ENCODE data around the gene CFHR1.

CFHR1 gene

DNA sequence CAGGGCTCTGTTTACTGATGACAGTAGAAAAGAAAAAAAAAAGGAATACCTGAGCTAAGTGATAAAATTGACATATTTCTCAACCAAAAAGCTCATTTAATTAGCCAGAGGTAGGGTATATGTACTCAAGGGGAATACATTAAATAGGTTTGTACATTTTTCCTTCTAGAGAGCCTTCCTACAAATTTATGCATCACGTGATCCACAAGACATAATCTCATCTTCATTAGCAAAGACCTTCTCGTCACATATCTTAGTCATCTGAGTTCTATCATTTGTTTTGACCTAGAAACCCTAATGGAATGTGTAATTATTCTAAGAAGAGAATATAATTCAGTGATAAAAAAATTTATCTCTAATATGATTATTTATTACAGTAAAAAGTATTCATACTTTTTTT is 37.7 kb downstream of the CFHR1 start:
- Mint-ChIP-seq H3K9me3 (peaks cover 0 to 9% of the 10 kb centered on the region in 2 donors), H3K27ac (no peak overlapping the region), H3K27me3 (no peaks in the 10 kb centered on the region), H3K4me1 (no peaks in the 10 kb centered on the region), H3K4me3 (no peak overlapping the region)
- ATAC-seq (no peak), DNase-seq (no peak)

DNA sequence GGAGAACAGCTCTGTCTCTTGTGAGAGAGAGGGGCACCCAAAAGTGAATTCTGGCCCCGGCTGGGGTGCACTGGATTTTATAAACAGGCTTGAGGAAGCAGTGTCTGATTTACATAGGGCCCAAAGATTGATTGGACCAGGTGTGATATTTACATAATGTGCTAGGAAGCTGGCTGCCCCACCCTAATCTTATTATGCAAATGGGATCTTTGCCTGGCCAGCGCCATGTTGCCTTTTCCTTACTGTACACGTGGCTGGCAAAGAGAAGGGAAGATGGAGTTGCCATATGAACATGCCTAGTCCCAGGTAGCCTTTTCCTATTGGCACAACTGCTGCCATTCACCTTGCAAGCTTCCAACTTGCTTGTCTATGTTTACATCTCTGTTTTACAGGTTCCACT is 39.3 kb downstream of the CFHR1 start:
- ATAC-seq (no peak), DNase-seq (no peak)
- Mint-ChIP-seq H3K27me3 (no peaks in the 10 kb centered on the region), H3K27ac (no peak overlapping the region), H3K4me3 (no peak overlapping the region), H3K9me3 (peaks cover 0 to 9% of the 10 kb centered on the region in 2 donors), H3K4me1 (no peaks in the 10 kb centered on the region)

DNA sequence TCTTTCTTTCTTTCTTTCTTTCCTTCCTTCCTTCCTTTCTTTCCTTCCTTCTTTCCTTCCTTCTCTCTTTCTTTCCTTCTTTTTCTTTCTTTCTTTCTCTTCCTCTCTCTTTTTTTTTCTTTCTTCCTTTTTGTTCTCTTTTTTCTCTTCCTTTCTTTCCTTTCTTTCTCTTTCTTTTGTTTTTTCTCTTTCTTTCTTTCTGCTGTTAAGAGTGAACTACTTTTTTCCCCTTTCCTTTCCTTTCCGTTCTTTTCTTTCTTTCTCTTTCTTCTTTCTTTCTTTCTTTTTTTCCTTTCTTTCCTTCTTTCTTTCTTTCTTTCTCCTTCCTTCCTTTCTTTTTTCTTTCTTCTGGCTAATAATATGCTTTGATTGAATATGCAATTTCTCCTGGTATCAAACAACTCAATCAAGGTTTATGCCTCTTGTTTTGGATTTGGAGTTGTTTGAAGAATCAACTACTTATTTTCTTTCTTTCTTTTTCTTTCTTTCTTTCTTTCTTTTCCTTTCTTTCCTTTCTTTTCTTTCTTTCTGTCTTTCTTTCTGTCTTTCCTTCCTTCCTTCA is 40.9 kb downstream of the CFHR1 start:
- H3K9me3 Mint-ChIP-seq: peaks cover 0 to 9% of the 10 kb centered on the region in 2 donors
- H3K27me3 Mint-ChIP-seq: no peaks in the 10 kb centered on the region
- peak overlapping the region in 1 of 2 donors; percentile 72 for H3K27ac Mint-ChIP-seq
- H3K4me1 Mint-ChIP-seq: no peaks in the 10 kb centered on the region
- ATAC-seq: no peak
- no peak overlapping the region for H3K4me3 Mint-ChIP-seq
- no peak for DNase-seq

DNA sequence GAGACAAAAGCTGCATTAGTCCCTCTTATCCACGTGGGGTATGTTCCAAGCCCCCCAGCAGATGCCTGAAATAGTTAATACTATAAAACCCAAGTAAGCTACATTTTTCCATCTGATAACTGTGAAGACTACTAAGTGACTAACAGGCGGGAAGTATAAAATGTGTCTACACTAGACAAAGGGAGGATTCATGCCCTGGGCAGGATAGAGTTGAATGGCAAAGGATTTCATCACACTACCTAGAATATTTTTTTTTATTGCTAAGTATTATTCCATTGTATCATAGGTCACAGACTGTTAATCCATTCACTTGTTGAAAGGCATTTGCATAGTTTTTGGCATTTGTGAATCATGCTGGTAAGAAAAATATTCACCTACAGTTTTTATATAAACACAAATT is 41.9 kb downstream of the CFHR1 start:
- DNase-seq: no peak
- Mint-ChIP-seq H3K4me1 (no peaks in the 10 kb centered on the region), H3K4me3 (no peak overlapping the region), H3K27ac (no peak overlapping the region), H3K9me3 (peaks cover 0 to 9% of the 10 kb centered on the region in 2 donors), H3K27me3 (no peaks in the 10 kb centered on the region)
- no peak for ATAC-seq

DNA sequence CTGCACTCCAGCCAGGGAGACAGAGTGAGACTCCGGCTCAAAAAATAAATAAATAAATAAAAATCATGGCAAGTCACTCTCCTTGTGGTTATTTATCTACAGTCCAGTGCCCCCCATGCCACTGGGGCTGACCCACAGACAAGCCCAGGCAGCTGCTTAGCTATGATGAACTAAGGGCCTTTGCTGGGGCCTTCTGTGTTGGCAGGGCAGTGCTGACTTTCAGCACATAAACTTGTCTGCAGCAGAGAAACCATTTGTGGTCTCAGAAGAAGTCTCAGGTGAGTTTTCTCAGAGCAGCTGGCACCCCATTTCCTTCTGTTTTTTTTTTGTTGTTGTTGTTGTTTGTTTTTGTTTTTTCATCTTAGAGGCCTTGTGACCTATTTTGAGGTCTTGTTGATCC is 47.4 kb downstream of the CFHR1 start:
- H3K27me3 Mint-ChIP-seq: no peaks in the 10 kb centered on the region
- DNase-seq (no peak), ATAC-seq (no peak)
- no peak overlapping the region for H3K27ac Mint-ChIP-seq
- no peak overlapping the region for H3K4me3 Mint-ChIP-seq
- H3K9me3 Mint-ChIP-seq: peaks cover 0 to 4% of the 10 kb centered on the region in 2 donors
- no peaks in the 10 kb centered on the region for H3K4me1 Mint-ChIP-seq

DNA sequence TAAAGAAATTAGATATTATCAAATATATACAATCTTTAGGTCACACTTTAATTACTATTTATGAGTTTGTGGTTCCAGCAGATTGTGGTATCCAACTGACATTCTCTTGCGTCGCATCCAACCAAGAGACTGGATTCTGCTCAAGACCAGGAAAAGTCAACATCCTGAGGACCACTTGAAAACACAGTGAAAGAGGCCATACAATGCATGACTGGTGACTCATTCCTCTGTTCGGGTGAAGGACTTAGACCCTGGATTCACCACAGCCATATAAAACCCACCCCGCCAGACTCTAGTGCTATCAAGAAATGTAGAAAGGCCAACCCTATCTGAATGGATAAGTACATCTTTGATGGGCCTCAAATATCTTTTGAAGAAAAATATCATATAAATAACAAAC is 53.9 kb downstream of the CFHR1 start:
- Mint-ChIP-seq H3K9me3 (peaks cover 6 to 8% of the 10 kb centered on the region in 2 donors), H3K27me3 (peaks cover 12% of the 10 kb centered on the region), H3K27ac (no peak overlapping the region), H3K4me3 (no peak overlapping the region), H3K4me1 (no peaks in the 10 kb centered on the region)
- DNase-seq: no peak
- ATAC-seq: no peak

DNA sequence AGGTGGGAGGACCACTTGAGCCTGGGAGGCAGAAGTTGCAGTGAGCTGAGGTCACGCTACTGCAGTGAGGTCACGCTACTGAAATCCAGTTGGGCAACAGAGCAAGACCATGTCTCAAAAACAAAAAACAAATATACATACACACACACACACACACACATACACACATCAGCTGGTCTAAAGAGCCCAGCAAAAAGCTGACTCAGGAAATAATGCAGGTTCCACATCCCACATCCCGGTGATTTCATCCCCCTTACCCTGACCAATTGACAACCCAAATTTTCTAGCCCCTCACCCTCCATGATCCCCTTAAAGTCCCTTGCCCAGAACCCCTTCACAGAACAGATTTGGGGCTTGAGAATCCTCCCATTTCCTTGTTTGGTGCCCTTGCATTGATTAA is 56.4 kb downstream of the CFHR1 start:
- peaks cover 16% of the 10 kb centered on the region for H3K27me3 Mint-ChIP-seq
- no peaks in the 10 kb centered on the region for H3K4me1 Mint-ChIP-seq
- peaks cover 6 to 8% of the 10 kb centered on the region in 2 donors for H3K9me3 Mint-ChIP-seq
- no peak overlapping the region for H3K4me3 Mint-ChIP-seq
- no peak overlapping the region for H3K27ac Mint-ChIP-seq
- ATAC-seq (no peak), DNase-seq (no peak)

DNA sequence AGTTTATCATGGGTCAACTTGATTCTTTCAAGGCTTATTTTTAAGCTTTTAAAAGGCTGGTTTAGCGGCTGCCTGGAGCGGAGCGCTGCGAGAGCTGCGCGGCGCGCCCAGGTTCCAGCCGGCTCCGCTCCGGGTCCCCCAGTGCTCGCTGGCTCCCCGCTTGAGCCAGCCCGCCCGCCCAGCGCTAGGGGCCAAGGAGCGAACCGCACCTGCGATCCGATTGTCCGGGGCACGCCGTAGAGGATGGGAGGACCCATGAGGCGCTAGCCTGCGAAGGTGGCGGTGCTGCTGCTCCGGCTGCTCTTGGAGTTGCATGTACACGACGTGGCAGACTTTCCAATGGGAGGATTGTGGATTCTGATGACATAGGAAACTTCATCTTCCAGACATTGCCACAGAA is 58.4 kb downstream of the CFHR1 start:
- no peak overlapping the region for H3K4me3 Mint-ChIP-seq
- no peak for DNase-seq
- no peaks in the 10 kb centered on the region for H3K4me1 Mint-ChIP-seq

More for the DNA sequence above, 58.4 kb downstream of the CFHR1 start:
- H3K27me3 Mint-ChIP-seq: peaks cover 16% of the 10 kb centered on the region
- no peak for ATAC-seq
- H3K9me3 Mint-ChIP-seq: peaks cover 6 to 11% of the 10 kb centered on the region in 2 donors
- no peak overlapping the region for H3K27ac Mint-ChIP-seq

Measured in stimulated activated naive CD8-positive, alpha-beta T cell treated with anti-CD3 and anti-CD28 coated beads, Interleukin-15, amount 100 ng/mL, for 72 hours (primary cell).